NCI-H2107 treated with DMSO at 0.1 percent for 48 hours (cell line): ENCODE results near the gene PHIP.

Experiments used
- DNase-seq: peaks from one replicate; lab custom pipeline; 2025; ENCODE audit not compliant: unreplicated experiment; lab: John Stamatoyannopoulos, UW

Gene PHIP

DNA sequence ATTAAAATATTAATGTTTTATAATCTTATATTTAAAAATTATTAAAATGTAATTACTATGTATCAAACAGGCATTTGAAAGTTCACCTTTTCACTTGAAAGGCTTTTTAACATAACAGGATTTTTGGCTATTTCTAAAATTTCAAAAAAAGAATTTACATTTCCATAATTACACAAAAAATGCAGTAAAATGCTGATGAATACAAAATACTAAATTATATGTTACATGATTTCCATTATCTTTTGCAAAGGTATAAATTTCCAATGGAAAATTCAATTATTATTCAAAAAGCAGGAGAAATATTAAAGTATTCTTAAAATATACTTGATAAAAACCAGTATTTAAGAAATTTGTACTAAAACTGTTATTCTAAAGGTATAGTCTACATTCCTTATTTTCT lies 66.1 kb downstream of the PHIP start:
- no peak for DNase-seq

DNA sequence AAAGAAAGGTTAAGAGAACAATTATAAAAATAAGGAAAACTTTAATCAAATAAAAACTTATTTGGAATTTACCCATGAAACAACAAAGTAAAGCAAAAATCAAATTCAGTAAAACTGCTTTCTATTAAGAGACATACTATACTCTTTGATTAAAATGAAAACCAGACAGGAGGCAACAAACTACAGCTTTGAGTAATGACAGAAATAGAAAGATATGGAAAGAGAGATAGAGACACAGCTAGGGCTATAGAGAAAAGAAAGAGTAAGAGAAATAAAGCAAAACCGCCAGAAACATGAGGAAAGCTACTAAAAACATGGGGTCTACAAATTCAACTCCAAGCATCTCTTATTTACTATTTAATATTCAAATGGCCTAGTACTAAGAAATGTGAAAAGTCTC lies 67.6 kb downstream of the PHIP start:
- DNase-seq, result no peak

DNA sequence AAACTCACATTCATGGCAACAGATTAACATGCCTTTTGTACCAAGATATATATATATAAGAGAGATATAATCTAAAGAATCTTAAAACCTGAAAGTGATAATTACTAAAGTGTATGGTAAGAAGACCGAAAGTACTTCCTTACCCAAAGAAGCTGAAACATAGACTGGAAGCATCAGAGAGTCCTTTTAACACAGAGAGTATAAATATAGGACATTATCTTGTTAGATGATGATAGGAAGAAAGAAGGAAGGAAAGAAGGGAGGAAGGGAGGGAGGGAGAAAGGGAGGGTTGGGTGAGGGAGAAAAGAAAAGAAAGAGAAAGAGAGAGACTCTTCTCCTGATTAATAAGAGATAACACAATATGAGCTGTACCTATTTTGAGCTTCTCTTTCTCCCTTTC lies 68.2 kb downstream of the PHIP start:
- no peak for DNase-seq

DNA sequence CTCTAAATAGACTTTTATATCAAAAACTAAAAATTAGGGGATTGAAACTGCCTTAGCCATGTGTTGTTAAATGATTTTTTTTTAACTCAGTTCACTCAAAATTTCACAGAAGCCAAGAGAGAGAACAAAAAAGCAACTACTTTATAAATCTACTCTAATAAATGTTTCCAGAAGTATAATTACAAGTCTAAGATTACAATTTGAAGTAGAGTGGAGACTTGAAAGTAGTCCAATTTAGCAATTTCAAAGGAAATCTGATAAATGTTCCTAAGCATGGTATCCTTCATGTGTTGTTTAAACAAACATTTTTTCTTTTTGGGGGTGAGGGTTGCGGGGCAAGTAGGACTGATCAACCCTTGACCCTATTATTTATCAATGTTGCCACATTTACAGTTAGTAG lies 72.6 kb downstream of the PHIP start:
- no peak for DNase-seq

DNA sequence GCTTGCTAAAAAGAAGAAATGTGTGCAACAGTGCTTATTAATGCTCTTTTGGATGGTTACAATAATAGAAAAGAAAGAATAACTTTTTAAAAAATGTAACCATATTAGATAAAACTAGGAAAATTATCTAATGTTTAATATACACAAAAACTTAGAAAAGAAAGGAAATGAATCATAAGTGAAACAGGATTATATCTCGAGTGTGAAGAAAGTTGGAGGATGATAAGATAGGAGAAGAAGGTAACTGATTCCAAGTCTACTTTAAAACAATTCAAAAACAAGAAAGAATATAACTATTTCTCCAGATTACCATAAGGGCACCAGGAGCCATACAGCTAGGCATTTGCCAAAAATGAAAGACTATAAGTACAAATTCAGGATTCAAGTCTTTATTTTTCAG lies 73.0 kb downstream of the PHIP start:
- no peak for DNase-seq

DNA sequence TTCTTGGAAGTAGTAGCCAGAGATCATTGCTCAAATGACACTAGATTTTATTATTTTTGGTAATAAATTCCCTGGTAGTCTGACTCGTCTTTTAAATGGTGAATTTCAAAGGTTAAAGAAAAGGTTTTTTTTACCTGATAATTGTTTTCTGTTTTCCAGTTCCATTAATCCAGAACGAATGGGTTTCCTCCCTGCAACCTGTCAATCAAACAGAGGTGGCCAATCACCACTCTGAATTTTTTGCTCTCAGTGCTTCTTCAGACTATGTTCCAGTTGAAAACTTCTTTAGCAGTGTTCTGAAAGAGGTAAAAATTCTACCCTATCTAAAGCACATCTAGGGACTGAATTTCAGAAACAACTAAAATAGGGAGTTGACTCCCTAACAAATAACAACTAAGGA lies 73.8 kb downstream of the PHIP start:
- no peak for DNase-seq

DNA sequence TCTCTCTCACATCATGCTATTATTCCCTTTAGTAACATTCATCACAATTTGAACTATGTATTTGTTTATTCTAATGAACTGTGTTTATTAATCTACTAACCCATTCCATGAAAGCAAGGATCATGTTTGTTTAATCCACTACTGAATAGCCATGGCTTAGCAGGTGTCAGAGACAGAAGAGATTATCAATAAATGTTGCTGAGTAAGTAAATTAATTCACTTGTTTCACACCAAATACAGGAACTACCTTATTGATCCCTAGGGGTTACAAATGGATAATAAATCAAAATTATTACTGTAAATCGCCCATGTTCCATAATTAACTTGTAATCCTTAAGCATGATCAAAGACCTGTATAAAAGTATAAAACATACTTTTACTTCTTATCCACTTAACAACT lies 76.6 kb downstream of the PHIP start:
- no peak for DNase-seq

DNA sequence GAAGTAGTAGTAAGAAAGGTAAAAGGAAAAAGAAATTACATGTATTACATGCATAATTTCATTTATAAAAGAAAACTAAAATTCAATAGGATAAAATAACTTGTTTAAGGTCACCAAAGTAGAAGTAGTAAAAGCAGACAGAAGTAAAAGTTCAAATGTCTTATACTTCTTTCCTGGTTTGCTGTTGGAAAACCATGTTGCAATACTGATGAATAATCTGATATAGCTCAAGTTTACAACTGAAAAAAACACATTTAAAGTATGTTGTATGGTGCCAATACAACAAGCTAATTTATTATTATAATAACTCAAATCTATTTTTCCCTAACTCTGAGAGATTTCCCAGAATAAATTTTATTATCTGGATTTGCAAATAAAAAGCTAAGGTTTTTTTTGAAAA lies 78.3 kb downstream of the PHIP start:
- no peak for DNase-seq

DNA sequence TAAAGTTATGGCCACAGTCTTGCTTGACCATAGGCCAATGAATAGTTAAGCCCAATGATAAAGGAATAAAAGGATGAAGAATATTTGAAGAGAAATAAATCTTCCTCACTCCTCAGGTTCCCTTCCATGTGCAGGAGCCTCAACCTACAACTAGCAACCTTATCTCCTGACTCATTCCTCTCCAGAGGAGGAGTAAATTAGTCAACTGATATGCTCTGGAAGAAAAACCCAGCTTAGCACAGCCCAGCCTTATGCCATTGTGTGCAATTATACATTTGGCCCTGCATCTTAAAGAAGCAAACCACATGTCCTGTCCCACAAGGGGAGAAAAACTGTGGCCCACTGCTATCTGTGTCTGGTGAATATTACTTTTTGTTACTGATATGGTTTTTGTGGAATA lies 82.1 kb downstream of the PHIP start:
- no peak for DNase-seq

DNA sequence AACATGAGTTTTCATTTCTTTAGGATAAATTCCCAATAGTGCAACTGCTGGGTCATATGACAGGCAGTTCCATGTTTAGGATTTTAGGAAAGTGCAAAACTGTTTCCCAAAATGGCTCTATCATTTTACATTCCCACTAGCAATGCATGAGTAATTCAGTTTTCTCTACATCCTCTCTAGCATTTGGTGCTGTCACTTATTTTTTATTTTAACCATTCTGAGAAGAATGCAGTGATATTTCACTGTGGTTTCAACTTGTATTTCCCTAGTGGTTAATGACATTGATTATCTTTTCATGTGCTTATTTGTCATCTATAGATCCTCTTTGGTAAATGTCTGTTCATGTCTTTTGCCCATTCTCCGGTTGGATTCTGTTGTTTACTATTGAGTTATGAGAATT lies 82.7 kb downstream of the PHIP start:
- no peak for DNase-seq

DNA sequence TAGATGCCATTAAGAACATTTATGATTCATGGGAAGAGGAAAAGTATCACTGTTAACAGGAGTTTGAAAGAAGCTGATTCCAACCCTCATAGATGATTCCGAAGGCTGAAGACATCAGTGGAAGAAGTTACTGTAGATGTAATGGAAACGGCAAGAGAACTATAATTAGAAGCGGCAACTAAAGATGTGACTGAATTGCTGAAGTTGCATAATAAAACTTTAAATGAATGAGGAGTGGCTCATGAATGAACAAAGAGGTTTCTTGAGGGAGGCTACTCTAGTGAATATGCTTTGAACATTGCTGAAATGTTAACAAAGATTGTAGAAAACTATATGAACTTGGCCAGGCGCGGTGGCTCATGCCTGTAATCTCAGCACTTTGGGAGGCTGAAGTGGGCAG lies 84.1 kb downstream of the PHIP start:
- DNase-seq, result no peak

DNA sequence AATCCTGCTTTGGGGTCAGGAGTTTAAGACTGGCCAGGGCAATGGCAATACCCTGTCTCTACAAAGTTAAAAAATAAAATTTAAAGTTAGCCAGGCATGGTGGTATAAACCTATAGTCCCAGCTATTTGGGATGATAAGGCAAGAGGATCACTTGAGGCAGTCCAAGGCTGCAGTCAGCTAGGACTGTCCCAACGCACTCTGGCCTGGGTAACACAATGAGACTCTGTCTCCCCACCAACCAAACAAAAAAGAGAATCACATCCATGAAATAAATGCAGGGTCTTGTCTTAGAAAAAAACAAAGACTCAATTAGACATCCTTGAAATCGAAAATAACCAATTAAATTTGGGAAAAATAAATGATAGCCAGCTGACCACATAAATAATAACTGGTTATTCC lies 88.9 kb downstream of the PHIP start:
- no peak for DNase-seq

DNA sequence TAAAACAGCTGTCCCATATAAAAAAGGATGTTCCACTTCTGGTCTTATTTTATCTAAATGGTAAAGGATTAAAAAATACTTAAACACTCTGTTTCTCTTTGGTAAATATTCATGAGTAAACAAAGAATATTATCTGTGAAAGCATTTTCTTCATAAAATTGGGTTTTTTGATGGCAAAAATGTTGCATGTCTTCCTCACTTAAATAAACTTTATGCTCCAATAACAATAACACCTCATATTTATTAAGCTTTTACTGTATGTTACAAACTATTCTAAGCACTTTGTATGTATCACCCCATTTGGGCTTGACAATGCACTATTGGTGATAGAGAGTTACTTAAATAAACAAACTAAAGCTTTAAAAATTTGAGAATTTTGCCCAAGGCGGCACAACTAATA lies 91.9 kb downstream of the PHIP start:
- no peak for DNase-seq

DNA sequence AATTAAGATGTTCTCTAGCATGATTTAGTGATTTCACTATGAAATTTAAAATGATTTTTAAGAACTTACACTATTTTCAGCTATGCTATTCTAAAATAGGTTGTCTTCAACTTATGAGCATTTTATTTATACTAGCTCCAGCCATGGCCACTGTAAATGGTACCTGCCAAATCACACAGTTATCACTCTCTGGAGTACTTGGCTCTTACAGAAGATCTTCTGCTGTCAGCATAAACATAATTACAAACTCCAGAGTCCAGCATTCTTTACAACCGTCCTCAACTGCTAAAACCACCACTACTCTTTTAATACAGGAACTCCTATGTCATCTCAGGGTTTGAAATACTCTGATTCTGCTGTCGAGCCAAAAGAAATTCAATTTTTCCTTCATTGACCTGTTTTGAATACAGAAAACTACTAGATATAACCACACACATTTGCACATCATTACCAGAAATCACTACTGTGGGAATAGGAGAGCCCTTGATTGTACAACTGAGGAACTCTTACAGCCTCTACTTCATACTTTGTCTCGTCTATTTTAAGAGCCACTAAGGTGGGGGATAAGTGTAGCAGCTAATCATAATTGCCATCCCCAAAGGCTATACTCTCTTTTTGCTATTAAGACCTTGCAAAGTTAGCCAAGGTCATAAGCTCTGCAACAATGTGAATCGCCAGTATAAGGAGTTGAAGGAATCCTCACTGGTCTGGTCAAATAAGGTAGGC lies 93.7 kb downstream of the PHIP start:
- no peak for DNase-seq

DNA sequence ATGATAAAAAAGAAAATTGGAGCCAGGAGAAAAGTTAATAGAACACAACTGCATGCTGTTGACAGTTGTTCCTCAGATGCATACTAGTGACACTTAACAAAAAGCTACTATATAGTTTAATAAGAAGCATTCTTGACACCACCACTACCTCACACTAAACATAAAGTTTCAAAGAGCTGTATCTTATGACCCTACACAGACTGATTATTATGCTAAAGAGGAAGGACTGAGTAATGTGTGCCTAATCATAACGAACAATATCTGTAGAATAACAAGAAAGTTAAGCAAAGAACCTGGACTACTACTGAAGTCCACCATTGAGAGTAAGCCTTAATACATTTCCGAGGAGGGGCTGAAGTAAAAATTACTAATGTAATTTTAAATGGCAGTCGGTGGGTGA lies 110.9 kb downstream of the PHIP start:
- DNase-seq, result no peak

DNA sequence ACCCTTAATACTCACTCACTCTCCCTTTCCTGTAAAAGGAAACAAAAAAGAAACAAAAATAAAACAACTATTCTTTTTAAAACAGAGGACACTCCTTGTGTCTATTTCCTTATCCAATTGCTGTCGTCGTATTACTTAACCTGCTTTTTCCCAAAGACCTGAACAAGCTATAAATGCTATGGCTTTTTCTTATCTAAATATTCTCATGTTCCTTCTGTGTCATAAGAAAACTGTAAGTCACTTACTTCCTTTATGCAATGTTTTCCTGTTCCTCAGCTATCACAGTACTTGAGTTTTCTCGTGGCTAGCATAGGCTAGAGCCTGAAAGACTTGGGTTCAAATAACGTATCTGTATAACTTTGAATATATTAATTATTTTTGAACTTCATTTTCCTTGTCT lies 111.5 kb downstream of the PHIP start:
- DNase-seq, result no peak

DNA sequence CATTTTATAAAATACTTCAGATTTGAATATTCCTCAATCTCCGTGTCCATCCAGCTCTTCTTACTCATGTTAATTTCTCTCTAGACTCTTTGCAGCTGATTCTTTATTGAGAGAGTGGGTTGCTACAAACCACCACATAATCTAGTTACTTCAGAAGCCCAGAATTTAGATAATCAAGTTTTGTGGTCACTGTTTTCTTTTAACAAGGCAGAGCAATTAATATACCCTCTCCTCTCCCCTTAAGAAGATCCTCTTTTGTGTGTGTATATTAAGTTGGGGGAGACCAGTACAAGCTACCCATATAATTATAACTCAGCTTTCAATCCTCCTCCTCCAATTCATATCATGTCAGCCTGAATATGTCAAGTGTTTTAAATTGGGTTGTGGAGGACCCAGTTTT lies 115.6 kb downstream of the PHIP start:
- DNase-seq, result no peak

DNA sequence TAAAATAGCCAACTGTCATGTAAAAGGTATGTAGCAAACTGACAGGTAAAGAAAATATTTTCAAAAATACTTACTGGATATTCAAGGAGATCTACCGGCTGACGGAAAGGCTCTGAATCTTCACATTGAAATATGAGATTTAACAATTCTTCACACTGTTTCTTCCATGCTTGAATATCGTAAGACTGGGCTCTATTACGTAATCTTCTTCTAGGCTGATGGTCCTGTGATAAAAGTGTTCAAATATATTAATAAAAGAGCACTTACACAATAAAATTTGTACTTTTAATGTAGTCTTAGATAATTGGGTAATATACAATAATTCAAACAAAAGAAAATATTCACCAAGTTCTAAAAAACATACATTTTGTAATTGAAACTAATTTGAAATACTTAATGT lies 123.3 kb downstream of the PHIP start:
- no peak for DNase-seq

DNA sequence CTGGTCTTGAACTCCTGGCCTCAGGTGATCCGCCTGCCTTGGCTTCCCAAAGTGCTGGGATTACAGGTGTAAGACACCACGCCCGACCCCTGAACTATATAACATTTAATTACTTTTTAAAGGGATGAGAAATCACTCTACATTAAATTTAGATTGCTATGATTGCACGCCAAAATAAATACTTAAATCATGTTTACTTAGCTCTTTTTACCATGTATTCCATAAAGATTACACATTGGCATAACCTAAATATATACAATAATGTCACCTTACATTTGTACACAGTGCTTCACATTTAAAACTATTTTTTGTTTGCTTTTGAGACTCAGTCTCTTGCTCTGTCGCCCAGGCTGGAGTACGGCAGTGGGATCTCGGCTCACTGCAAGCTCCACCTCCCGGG lies 124.3 kb downstream of the PHIP start:
- no peak for DNase-seq

DNA sequence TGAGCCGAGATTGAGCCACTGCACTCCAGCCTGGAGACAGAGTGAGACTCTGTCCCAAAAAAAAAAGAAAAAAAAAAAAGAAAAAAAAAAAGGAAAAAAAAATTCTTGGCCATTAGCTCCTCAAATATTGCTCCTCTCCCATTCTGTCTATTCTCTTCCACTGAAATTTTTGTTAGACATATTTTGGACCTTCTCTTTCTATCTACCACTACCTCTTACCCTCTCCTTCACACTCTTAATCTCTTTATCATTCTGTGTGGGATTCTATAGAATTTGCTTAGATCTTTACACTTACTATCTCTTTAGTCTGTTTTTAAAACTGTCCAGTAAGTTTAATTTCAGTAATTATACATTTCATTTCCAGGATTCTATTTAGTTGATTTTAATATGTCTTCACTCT lies 125.7 kb downstream of the PHIP start:
- no peak for DNase-seq

DNA sequence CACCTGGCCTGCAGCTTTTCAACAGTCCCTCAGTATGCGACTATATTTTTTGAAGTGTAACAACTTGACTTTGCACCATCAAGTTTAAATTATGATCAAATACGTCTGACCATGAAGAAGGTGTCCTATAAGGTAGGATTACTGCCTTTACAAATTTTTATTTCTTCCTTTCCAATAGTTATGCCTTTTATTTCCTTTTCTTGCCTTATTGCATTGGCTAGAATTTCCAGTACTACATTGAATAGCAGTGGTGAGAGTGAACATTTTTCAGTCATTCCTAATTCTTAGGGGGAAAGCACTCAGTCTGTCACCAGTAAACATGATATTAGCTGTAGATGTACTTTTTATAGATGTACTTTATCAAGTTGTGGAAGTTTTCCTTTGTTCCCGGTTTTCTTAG lies 129.3 kb downstream of the PHIP start:
- DNase-seq, result no peak

DNA sequence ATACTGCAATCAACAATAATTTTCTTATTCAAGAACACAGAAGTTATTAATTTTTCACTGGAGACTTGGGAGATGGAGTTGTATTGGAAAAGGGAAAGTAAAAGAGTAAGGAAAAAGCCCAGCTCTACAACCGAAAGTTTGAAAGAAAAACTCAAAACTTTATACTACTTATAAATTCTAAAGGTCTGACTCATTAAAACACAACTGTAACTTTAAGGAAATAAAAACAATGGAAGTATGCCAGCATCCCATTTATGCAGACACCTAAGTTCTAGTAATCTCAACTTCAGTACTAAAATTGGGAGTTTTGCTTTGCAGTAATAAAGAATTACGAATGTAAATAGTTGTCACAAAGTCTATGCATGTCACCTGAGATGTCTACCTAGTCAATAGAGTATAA lies 130.1 kb downstream of the PHIP start:
- DNase-seq, result no peak

DNA sequence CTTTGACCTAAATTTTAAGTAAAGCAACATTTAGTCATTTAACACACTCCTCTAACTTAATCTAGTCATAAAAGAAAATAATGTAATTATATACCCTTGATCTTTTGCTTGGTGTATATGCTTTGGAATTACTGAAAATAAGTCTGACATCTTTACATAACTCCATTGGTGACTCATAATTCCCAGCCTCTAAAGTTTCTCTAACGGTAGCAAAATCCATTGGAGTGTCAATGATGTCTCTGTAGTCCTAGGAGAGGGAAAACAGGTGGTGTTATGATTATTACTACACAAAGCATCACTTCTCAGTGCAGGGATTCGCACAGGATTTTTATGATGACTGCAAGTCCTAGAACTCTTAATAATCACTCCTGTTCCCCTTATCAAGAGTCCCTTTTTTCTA lies 130.5 kb downstream of the PHIP start:
- no peak for DNase-seq

DNA sequence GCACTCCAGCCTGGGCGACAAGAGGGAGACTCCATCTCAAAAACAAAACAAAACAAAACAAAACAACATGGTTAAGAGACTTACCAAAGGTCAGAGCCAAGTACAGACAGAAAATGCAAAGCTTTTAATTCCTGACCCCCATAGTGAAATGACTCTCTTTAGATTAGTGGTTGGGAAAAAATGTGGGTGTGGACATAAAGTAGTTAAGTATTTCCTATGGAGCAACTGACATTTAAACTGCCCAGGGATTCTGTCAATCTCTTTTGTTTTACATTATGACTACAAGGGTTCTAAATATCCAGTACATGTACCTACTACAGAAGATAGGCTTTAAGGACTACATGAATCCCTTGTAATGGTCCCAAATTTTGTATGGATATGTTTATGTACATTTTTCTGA lies 135.6 kb downstream of the PHIP start:
- no peak for DNase-seq
